ENCODE data around the gene AXIN1. TPM values are rescaled to one million over a fixed set of nuclear protein-coding genes. Genes with fewer than 3 reads are reported as not detected.

AXIN1 gene
- total and polyA plus RNA-seq, 2 of the 8 experiments (the other 6 are each of a cell fraction or from before 2014, with no cell fraction given): 12.5 to 41.9 TPM

- TF ChIP-seq, protein P1, sequence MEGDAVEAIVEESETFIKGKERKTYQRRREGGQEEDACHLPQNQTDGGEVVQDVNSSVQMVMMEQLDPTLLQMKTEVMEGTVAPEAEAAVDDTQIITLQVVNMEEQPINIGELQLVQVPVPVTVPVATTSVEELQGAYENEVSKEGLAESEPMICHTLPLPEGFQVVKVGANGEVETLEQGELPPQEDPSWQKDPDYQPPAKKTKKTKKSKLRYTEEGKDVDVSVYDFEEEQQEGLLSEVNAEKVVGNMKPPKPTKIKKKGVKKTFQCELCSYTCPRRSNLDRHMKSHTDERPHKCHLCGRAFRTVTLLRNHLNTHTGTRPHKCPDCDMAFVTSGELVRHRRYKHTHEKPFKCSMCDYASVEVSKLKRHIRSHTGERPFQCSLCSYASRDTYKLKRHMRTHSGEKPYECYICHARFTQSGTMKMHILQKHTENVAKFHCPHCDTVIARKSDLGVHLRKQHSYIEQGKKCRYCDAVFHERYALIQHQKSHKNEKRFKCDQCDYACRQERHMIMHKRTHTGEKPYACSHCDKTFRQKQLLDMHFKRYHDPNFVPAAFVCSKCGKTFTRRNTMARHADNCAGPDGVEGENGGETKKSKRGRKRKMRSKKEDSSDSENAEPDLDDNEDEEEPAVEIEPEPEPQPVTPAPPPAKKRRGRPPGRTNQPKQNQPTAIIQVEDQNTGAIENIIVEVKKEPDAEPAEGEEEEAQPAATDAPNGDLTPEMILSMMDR (IDR thresholded peaks at IDR 0.05; ENCODE audit: control extremely low read depth in 1 of 3, insufficient read depth in 1 of 3, low read depth in 1 of 3, low read length in 3 of 3): no peak
- TF ChIP-seq RAD21 (IDR thresholded peaks at IDR 0.05 in 1 of 2, conservative IDR thresholded peaks at IDR 0.05 in 1 of 2; ENCODE audit: low read depth in 2 of 2, low read length in 2 of 2) (no peak), RNF2 (IDR thresholded peaks at IDR 0.05; ENCODE audit: borderline replicate concordance, low read depth, low read length, missing control alignments, poor library complexity, severe bottlenecking) (no peak), GTF2F1 (IDR thresholded peaks at IDR 0.05; ENCODE audit: borderline replicate concordance, low read depth, low read length) (no peak), GABPA (IDR thresholded peaks at IDR 0.05; ENCODE audit: borderline replicate concordance, insufficient read depth, low read length) (no peak), CREB1 (IDR thresholded peaks at IDR 0.05) (no peak), CHD1 (IDR thresholded peaks at IDR 0.05; ENCODE audit: low read depth, low read length) (no peak)
Measured at GRCh38 chr16:356741-357140, 4.2 kb upstream of the AXIN1 start (continued).
